Cardiac fibroblast (primary cell): ENCODE measurements around the gene IFI30.
"Not testable (repeated sequence)": the region's sequence is repeated elsewhere in the genome, so short reads cannot be mapped to it uniquely, and the experiment has no call there.

Source experiments
- DNase-seq, 2 donors: peaks; one replicate each; pipeline versions ENCODE4 v3.0.0 to v3.0.0-alpha.2; 2010; ENCODE audit warnings: low read depth in 2 of 2
- H3K4me3 ChIP-seq, 2 donors: replicated peaks in 1 of 2; 1 replicate in 1 of 2; 2 replicates in 1 of 2; pipeline ENCODE4 v1.5.1; 2011; ENCODE audit warnings: low read depth in 2 of 2, low read length in 2 of 2, mild to moderate bottlenecking in 2 of 2, moderate library complexity in 1 of 2
- CTCF ChIP-seq: IDR thresholded peaks from one replicate; pipeline ENCODE4 v1.5.1; 2011; ENCODE audit warnings: low read depth, mild to moderate bottlenecking, low read length, inconsistent platforms

Gene IFI30

GRCh38 chr19:18156841-18157464, 16.7 kb upstream of the IFI30 start:
- no peak for TF ChIP-seq CTCF
- peak; percentile 88 to 95 for DNase-seq

GRCh38 chr19:18157465-18158063, 16.0 kb upstream of the IFI30 start:
- TF ChIP-seq CTCF, result no peak
- DNase-seq, result no peak
- no peak overlapping the region for H3K4me3 ChIP-seq

More at GRCh38 chr19:18156841-18157464, 16.7 kb upstream of the IFI30 start:
- H3K4me3 ChIP-seq, result no peak overlapping the region

DNA sequence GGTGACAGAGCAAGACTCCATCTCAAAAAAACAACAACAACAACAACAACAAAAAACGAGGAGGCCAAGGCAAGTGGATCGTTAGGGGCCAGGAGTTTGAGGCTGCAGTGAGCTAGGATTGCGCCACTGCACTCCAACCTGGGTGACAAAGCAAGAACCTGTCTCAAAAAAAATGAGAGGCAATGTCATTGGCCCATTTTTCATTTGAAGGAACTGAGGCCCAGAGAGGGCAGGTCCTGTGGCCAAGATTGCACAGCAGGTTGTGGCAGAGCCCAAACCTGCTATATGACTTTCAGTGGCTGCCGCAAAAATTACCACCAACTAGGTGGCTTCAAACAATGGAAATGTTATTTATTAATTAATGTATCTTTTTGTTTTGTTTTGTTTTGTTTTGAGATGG, 15.1 kb upstream of the IFI30 start:
- TF ChIP-seq CTCF, result no peak
- no peak overlapping the region for H3K4me3 ChIP-seq
- no peak for DNase-seq

- not testable (repeated sequence) for H3K4me3 ChIP-seq, DNase-seq
Observed at GRCh38 chr19:18159059-18159616, 14.5 kb upstream of the IFI30 start.

DNA sequence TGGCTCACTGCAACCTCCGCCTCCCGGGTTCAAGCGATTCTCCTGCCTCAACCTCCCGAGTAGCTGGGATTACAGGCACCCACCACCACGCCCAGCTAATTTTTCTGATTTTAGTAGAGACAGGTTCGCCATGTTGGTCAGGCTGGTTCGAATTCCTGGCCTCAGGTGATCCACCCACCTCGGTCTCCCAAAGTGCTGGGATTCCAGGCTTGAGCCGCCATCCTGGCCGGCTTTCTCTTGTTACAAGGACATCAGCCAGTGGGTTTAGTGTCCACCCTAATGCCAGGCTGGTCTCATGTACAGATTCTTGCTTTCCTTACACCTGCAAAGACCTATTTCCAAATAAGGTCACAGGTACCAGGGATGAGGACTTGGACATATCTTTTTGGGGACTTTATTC, 13.8 kb upstream of the IFI30 start:
- H3K4me3 ChIP-seq, result no peak overlapping the region
- TF ChIP-seq CTCF, result no peak
- DNase-seq, result no peak

DNA sequence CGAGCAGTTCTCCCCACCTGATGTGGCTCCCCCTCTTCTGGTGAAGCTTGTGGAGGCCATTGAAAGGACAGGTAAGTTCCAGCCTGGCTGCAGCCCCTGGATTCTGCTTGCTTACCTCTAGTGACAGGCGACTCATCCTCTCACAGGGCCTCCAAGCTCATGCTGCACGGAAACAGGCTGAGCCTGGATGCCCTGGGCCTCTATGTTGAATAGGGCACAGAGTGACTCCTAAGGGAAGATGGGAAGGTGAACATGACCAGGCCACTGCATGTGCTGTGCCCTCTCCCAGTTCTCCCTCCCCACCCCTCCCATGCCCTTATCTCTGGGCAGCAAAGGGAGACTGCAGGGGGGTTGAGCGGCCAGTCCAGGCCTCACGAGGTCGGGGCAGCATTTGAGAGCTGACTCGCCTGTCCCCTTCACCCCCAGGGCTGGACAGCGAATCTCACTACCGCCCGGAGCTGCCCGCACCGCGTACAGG, 13.1 kb upstream of the IFI30 start:
- TF ChIP-seq CTCF, result no peak
- DNase-seq, result no peak
- H3K4me3 ChIP-seq, result no peak overlapping the region

DNA sequence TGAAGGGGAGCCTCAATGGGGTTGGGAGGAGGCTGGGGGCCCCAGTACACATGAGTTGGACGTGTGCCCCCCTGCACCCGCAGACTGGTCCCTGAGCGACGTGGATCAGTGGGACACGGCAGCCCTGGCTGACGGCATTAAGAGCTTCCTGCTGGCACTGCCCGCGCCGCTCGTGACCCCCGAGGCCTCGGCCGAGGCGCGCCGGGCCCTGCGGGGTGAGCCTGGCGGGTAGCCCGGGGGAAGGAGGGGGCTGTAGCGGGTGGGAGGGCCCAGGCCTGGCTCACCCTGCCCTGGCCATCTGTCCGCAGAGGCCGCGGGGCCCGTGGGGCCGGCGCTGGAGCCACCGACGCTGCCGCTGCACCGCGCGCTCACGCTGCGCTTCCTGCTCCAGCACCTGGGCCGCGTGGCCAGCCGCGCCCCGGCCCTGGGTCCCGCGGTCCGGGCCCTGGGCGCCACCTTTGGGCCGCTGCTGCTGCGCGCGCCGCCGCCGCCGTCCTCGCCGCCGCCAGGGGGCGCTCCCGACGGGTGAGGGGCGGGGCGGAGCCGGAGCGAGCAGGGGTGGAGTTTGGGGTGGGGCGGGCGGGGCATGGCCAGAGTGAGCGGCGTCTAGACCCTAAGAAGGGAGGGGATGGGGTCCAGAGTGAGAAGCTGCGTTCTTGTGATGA, 12.5 kb upstream of the IFI30 start:
- DNase-seq, result peak; percentile 48 to 71
- peak overlapping the region; percentile 17 to 21 for H3K4me3 ChIP-seq

More for the DNA sequence above, 12.5 kb upstream of the IFI30 start:
- peak; percentile 30 for TF ChIP-seq CTCF
